ENCODE data around the gene ADGRL4.

ADGRL4 gene

DNA sequence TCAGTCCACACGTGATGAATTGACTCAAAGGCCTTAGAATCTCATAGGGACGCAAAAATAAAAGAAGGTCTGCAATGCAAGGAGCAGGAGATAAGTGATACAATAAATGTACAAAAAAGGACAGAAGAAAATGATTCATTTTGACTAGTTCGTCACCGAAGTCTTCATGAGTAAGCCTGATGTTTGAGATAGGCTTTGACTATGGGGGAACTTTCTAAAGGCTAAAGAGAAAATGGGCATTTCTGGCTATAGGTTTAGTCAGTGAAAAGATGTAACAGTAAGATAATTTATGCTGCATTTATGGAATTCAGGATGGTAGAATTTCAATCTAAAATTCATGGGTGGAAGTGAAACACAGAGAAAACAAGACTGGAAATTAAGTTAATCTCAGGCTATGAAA is 163.0 kb downstream of the ADGRL4 start:
- no peak overlapping the region for H3K27ac ChIP-seq (ENCODE audit: extremely low read depth, low read depth, low read length)
- CTCF ChIA-PET, result no interaction called here
- POLR2A ChIA-PET, result no interaction called here

DNA sequence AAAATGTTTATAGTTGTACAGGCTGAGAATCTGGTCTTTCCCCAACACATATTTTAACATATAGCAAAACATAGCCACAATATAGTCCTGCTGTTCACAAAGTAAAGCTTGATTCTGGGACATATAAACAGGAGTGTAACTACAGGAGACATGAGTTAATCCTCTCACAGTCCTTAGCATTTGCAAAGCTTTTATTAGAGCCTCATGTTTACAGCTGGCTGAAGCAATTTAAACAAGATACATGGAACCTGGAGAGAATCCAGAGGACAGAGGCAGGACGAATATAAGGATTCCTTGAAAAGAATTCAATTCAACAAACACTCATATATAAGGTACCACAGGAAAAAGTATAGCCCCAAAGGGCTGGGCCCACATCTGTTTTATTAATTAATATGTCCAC is 163.4 kb downstream of the ADGRL4 start:
- TF ChIP-seq ZFP41 (tag by site-specific recombination; IDR thresholded peaks at IDR 0.05; ENCODE audit: borderline replicate concordance) (no peak), ZNF624 (tag by site-specific recombination; IDR thresholded peaks at IDR 0.05) (no peak), EGR2 (tag by site-specific recombination; IDR thresholded peaks at IDR 0.05; ENCODE audit: low read depth) (no peak), ZNF639 (tag by site-specific recombination; IDR thresholded peaks at IDR 0.05) (no peak), PBX3 (CRISPR knock-in tag; IDR thresholded peaks at IDR 0.05) (no peak), ZSCAN23 (tag by site-specific recombination; IDR thresholded peaks at IDR 0.05) (no peak), ZNF76 (tag by site-specific recombination; IDR thresholded peaks at IDR 0.05; ENCODE audit: borderline replicate concordance, low read depth) (no peak), REPIN1 (tag by site-specific recombination; IDR thresholded peaks at IDR 0.05; ENCODE audit: low read depth) (no peak), ZNF707 (tag by site-specific recombination; IDR thresholded peaks at IDR 0.05) (no peak), ZNF670 (tag by site-specific recombination; IDR thresholded peaks at IDR 0.05; ENCODE audit: low read depth) (no peak), SCRT2 (tag by site-specific recombination; IDR thresholded peaks at IDR 0.05) (no peak)
- TF ChIP-seq, protein P1, sequence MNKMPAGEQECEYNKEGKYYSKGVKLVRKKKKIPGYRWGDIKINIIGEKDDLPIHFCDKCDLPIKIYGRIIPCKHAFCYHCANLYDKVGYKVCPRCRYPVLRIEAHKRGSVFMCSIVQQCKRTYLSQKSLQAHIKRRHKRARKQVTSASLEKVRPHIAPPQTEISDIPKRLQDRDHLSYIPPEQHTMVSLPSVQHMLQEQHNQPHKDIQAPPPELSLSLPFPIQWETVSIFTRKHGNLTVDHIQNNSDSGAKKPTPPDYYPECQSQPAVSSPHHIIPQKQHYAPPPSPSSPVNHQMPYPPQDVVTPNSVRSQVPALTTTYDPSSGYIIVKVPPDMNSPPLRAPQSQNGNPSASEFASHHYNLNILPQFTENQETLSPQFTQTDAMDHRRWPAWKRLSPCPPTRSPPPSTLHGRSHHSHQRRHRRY (tag by site-specific recombination; IDR thresholded peaks at IDR 0.05), result no peak
- H3K27ac ChIP-seq (ENCODE audit: extremely low read depth, low read depth, low read length), result no peak overlapping the region
- CTCF ChIA-PET, result no interaction called here

More for the DNA sequence above, 163.0 kb downstream of the ADGRL4 start:
- Histone ChIP-seq H3K9me3 (ENCODE audit: control insufficient read depth, insufficient read depth, low read depth, low read length) (no peaks in the 10 kb centered on the region), H3K4me1 (ENCODE audit: control insufficient read depth, insufficient read depth, low read length) (peaks cover 7% of the 10 kb centered on the region; the same call in 1 of the 2 replicates), H3K4me3 (ENCODE audit: low read depth, low read length) (no peak overlapping the region), H3K36me3 (ENCODE audit: control insufficient read depth in 2 of 2, insufficient read depth in 1 of 2, low read length in 2 of 2) (no peaks in the 10 kb centered on the region)
- TF ChIP-seq ZNF747 (tag by site-specific recombination; IDR thresholded peaks at IDR 0.05) (no peak), ZIC2 (tag by site-specific recombination; IDR thresholded peaks at IDR 0.05) (no peak), ZNF239 (tag by site-specific recombination; IDR thresholded peaks at IDR 0.05) (no peak), ZNF521 (tag by site-specific recombination; IDR thresholded peaks at IDR 0.05) (no peak), ZBTB26 (tag by site-specific recombination; optimal IDR thresholded peaks at IDR 0.05) (no peak)

More for the DNA sequence above, 163.4 kb downstream of the ADGRL4 start:
- H3K4me1 ChIP-seq (ENCODE audit: control insufficient read depth, insufficient read depth, low read length), result peaks cover 7% of the 10 kb centered on the region; the same call in 1 of the 2 replicates
- no peaks in the 10 kb centered on the region for H3K9me3 ChIP-seq (ENCODE audit: control insufficient read depth, insufficient read depth, low read depth, low read length)
- POLR2A ChIA-PET, result no interaction called here
- no peaks in the 10 kb centered on the region for H3K36me3 ChIP-seq (ENCODE audit: control insufficient read depth in 2 of 2, insufficient read depth in 1 of 2, low read length in 2 of 2)
- H3K4me3 ChIP-seq (ENCODE audit: low read depth, low read length), result no peak overlapping the region
